ENCODE measurements around the gene EPHB3. TPM values are rescaled to one million over a fixed set of nuclear protein-coding genes. Genes with fewer than 3 reads are reported as not detected.

The EPHB3 gene
- polyA plus RNA-seq, 12 donors = 23.8 to 49.1 (median 35.9) TPM; not detected in 1

DNA sequence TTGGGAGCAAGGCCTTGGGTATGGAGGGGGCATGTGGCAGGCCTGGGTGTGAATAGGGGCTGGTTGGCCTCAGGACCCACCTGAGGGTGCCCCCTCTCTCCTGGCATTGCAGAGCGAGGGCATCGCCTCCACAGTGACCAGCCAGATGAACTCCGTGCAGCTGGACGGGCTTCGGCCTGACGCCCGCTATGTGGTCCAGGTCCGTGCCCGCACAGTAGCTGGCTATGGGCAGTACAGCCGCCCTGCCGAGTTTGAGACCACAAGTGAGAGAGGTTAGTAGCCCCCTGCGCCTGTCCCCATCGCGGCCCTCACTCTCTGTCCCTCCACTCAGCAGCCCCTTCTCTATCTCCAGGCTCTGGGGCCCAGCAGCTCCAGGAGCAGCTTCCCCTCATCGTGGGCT is 16.0 kb downstream of the EPHB3 start:
- no peak for DNase-seq

DNA sequence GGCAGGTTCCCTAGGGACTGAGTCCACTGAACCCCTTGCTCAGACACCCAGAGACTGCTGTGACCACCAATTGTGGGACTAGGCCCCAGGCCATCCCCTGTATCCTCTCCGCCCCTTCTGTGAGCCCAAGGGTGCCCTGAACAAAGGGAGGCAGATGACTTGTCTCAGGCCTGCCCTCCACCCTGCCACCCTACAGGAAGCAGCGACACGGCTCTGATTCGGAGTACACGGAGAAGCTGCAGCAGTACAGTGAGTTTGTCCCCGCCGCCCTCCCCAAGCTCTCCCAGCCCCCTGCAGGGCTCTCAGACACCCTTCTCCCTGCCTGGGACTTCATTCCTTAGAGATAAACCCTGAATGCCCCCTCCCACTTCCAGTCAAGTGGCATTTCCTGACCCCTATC is 16.6 kb downstream of the EPHB3 start:
- DNase-seq = no peak

DNA sequence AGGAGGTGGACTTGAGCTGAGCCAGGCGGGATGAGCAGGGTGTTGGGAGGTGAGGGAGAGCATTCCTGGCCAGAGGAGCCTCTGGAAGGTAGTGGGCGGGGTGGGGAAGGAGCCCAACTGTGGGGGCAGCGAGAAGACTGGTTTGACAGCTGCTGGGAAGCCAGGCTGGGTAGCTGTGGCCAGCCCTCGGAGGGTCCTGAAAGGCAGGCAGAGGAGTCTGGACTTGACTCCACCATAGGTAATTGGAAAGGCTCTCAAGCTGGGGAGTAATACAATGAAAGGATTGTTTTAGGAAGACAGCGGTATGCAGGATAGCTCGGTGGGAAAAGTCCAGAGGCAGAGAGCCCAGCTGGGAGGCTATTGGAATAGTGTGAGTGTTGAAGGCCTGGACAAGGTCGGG is 17.2 kb downstream of the EPHB3 start:
- no peak for DNase-seq

DNA sequence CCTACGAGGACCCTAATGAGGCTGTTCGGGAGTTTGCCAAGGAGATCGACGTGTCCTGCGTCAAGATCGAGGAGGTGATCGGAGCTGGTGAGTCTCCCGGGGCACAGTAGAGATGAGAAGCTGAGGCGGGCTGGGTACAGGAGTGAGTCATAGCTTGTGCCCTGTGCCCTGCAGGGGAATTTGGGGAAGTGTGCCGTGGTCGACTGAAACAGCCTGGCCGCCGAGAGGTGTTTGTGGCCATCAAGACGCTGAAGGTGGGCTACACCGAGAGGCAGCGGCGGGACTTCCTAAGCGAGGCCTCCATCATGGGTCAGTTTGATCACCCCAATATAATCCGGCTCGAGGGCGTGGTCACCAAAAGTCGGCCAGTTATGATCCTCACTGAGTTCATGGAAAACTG is 17.9 kb downstream of the EPHB3 start:
- no peak for DNase-seq

DNA sequence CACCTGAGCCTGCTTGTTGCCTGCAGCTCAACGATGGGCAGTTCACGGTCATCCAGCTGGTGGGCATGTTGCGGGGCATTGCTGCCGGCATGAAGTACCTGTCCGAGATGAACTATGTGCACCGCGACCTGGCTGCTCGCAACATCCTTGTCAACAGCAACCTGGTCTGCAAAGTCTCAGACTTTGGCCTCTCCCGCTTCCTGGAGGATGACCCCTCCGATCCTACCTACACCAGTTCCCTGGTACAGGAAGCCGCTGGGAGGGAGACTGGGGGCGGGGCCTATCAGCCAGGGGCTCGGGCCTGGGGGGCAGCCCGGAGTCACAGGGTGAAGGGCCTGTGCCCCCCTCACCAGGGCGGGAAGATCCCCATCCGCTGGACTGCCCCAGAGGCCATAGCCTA is 18.8 kb downstream of the EPHB3 start:
- DNase-seq = no peak

DNA sequence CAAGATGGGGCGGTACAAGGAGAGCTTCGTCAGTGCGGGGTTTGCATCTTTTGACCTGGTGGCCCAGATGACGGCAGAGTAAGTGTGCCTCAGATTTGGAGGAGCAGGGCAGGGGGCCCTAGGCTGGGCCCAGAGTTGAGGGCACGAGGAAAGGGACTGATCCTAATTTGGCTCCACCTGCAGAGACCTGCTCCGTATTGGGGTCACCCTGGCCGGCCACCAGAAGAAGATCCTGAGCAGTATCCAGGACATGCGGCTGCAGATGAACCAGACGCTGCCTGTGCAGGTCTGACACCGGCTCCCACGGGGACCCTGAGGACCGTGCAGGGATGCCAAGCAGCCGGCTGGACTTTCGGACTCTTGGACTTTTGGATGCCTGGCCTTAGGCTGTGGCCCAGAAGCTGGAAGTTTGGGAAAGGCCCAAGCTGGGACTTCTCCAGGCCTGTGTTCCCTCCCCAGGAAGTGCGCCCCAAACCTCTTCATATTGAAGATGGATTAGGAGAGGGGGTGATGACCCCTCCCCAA is 19.8 kb downstream of the EPHB3 start:
- no peak for DNase-seq

DNA sequence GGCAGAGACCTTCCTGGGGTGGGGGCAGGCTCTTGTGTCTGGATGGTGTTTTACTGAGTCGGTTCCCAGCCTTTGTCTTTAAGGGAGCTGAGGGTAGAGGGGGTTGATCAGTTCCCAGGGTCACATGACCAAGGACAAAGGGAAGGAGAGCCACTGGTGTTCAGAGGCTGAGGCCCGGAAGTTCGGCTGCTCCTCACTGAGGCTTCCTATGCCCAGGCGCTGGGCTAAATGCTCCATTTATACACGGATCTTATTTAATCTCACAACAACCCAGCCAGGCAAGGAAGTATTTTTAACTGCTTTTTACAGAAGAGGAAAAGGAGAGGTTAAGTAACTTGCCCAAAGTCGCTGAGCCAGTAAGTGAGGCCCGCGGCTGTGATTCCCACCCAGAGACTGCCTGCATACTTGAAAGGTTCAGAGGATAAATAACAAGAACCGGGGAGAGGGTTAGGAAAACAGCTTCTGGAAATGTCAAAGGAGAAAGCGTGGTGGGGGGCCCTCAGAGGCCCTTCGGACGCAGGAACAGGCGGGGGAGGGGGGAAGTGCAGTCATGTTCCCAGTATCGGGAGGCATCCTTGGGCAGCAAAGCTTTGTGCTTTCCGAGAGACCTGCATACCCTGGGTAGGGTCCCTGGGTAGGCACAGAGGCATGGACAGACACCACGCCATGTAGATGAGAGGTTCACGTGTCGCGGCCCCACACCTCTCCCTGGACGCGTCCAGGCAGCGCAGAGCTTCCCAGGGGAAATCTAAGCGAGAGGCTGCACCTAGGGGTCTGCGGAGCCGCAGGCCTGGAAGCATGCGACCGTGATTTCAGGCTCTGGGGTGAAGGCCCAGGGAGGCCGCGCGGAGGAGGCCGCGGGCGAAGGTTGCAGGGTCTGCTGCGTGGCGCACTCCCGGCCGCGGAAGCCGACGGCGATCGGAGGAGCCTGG is 21.3 kb downstream of the EPHB3 start:
- DNase-seq = no peak

DNA sequence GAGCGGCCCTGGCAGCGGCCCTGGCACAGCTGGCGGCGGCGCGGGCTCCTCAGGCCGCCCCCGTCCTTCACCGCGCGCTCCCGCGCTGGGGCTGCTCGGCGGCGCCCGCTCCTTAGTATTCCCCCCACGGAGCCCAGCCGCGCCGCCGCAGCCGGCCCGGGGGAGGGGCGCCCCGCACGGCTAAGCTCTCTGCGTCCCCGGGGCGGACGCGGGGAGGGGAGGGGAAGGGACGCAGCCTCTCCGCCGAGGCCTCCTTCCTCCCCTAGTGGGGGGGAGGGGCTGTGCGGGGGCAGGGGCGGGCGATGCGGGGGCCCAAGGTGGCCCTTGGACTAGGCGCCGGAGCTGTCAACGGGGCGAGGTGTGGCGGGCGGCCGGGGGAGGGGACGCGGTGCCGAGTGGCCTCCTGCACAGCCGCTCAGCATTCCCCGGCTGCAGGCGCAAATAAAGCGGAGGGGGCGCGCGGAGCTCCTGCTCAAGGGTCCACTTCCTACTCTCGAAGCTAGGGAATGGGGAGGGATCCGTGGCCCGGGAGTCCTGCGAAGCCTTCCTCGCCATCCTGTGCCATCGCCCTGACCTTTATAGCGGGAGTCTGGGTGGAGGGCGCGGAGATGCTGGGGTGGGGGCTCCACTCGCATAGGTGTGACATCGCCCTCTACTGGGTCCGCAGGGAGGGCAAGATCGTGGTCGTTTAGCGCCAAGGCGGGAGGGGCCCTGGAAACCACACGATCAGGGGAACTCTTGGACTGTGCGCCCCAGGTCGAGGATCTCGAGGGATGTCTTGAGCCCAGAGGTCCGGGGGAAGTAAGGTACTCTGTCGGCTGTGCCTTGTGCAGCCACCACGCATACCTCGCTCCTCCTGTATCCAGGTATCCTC is 22.2 kb downstream of the EPHB3 start:
- no peak for DNase-seq

DNA sequence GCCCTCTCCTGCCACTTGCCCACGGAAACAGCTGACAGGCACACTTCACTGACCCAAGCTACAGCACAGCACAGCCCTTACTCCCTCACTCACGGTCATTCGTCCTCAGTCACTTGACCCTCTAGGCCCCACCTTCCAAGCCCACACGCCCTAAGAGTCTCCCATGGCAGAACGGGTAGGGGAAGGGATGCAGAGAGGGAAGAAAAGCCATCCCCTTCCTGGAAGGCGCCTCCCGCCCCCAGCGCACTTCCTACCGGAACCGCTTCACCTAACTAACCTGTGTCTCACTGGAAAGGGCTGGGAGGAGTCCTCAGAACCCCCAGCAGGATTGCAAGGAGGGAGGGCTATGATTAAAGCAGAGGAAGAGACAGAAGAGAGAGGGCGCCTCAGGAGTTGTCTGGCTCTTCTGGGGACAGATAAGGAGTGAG is 22.9 kb downstream of the EPHB3 start:
- no peak for DNase-seq

DNA sequence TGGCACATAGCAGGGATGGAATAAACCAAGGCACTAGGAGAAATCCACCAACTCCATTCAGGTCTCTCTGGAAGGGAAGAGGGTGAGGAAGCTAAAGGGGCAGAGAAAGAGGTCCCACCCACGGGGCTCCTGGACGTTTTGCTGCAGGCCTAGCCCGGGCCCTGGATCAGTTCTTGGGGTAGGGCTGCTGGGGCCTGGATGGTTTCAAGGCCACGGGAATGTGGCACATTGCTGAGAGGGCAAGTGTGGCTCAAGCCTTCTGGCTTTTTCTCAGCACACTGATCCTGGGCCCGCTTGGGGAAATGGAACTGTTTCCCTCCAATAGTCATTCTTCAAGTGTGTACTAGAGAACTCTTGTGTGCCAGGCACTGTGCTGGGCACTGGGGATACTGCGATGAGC is 24.0 kb downstream of the EPHB3 start:
- no peak for DNase-seq

DNA sequence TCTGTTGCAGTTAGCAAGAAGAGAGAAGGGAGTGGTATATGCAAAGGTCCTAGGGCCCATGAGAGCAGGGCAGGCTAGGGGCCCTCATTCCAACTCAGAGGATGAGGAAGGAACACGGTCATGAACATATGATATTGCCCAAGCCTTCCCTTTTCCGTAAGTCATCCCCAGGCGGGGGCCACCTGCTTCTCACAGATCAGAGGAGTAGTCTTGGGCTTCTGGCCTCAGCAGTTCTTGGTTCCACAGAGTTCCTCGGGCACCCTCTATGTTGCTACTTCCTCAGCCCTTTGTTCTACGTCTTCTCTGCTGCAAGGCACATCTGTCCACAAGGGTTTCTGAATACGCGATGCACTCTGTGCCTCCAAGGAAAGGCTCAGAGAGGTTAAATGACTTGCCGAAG is 25.3 kb downstream of the EPHB3 start:
- DNase-seq = no peak

DNA sequence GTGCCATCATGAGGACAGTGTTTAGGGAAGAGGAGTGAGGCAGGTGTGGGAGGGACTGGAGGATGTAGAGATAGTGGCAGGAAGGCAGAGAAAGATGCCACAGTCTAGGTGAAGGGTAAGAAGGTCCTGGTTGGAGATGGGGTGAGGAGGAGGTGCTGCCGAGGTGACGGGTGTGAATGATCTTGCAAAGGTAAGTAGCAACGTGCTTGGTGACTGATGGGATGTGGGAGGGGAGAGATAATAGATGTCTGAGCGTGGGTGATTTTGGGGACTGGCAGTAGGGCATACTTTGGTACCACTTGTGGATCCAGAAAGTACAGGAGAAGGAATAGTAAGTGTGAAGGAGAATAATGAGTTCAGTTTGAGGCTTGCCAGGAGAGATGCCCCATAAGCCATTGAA is 27.2 kb downstream of the EPHB3 start:
- no peak for DNase-seq

DNA sequence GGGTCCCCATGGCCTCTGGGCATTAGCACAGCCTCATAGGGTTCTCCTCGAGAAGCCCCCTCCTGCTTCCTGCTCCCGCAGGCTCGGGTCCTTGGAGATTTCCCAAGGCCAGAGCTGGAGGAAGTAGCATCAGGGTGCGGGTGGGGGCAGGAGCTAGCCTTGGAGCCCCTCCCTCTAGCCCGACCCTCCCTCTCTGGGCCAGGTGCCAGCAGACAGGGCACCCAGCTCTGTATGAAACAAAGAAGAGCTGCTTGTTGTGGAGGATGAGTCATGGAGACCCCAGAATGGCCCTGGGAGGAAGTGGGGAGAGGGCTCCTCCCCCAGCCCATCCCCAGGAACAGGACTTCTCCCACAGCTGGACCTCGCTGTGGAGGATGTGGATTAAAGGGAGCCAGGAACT is 29.2 kb downstream of the EPHB3 start:
- no peak for DNase-seq

DNA sequence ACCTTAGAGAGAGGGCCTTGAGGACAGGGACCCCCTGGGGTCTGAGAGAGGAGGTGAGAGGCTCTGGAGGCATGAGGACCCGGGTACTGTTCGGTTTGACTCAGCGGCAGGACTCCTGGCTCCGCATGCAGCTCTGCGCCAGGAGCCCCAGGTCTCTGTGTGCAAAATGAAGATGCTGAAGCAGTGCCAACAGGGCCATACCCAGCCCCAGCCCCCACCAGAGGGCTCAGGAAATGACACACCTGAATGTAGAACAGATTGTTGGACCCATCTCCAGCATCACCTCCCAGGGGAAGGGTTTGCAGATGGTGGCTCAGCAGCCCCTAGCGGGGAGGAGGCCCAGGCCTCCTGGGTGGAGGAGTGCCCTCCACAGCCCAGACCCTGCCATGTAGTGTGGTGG is 30.2 kb downstream of the EPHB3 start:
- DNase-seq = no peak

DNA sequence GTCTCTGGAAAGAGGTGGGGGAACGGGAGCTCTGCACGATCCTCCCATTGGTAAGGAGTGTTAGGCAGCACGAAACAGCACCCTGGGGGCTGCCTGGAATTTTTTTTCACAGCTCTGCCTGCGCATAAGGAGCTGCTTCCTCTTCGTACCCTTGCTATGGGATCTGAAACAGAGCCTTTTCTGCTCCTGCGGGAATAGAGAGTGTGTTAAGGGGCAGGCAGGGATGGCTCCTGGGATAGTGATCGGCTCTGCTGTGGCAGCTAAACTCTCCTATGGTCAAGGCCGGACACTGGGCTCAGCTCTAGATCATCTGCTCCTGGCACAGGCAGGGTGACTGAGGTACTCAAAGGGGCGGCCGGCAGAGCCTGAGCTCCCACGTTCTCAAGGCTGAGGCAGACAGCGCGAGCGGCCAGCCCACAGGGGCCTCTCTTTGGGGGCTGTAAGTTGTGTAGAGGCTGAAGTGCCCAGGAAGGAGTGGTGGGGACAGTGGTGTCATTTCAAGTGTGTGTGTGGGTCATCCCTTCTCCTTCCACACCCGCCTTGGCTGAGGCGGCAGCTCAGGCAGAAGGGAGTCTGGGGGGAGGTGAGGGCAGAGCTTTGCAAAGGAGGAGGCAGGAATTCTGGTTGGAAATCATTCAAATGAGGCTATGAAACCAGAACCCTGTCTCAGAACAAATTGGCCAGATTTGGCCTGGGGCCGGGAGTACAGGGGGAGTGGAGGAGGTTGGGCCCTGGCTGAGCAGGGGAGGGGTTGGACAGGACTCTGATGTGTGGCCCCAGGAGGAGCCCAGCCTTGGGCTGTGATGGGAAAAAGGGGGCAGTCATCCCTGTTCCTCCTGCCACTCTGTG is 31.0 kb downstream of the EPHB3 start:
- DNase-seq = peak; percentile 69

DNA sequence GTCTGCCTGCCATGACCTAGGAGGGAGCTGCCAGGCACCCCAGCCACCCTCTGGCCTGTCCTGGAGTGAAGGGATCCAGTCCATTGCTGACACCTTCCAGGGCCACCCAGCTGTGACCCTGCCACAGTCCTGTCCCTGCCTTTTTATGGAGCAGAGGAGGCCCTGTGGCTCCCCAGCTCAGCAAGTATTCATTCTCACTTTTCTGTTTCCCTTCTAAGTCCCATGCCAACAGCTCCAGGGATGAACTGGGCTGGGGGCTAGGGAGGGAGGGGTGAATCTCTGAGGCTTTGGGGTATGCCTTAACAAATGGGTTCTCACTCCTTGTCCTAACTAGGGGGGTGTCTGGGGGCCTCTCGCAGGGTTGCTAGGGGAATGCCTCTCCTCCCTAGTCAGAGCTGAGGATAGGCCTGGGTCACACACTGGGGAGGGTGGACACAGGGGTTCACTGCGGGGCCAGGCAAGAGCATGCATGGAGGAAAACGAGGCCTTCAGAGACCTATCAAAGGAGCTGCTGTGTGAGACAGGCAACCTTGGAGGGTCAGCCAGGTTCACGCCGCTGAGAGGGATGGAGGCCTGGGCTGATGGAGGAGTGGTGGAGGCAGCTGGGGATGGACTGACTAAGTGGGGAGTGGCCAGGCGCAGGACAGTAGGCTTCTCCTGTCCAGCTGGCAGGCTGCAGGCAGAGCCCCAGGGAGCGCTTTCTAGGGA is 31.8 kb downstream of the EPHB3 start:
- peak; percentile 51 for DNase-seq

DNA sequence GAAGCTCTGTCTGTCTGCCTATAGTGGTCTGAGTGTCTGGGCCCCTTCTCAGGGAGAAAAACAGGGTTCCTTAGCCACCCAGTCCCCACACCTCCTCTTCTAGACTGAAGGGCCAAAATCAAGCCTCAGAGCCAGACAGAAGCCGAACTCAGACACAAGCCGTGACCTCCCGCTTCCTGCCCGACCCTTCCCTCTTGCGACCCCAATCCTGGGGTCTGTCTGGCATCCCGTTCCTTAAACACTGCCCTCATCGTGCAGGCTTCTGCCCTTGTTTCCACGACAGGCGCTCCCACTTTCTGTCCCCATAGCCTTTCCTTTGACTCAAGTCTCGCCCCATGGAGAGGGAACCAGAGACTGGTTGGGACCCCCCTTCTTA is 32.3 kb downstream of the EPHB3 start:
- DNase-seq = no peak

DNA sequence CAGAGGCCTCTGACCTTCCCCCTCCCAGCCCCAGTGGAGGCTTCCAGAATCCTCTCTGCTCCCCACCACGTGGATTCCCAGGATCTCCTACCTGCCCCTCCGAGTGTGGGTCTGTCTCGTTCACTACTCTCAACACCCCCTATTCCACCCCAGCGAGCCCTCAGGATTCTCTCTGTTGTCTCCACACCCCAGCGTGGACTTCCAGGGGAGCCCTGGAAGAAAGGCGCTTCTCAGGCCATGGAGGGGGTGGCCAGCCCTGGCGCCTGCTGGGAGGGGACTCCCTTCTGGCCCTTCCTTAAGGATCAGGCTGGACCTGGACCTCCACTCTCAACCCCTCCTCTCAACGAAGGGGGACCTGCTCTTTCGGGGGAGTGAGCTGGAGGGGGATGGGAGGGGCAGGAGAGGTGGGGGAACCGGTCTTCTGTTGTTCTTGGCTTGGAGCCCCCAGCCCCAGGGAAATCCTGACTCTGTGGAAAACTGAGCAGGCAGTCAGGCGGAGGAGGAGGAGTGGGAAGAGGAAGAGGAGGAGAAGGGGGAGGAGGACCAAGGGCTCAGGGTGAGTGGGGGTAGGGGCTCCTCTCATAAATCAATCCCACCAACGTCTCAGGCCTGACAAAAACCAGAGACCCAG is 32.9 kb downstream of the EPHB3 start:
- no peak for DNase-seq

DNA sequence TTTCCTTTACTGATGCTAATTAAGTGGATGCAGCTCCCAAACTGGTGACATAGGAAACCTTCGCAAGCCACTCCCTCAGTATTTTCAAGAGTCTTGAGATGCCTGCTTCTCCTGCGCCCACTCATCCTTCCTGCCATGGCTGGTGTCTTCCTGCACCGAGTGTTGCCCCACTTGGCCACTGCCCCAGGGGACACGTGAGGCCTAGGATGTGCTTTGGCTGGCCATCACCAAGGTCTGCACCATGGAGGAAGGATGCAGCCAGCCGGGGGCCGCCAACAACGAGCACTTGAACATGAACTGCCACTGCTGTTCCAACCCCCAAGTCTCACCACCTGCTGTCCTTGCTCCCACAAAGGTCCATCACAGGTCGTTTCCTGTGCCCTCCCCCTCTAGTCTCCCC is 34.1 kb downstream of the EPHB3 start:
- no peak for DNase-seq

DNA sequence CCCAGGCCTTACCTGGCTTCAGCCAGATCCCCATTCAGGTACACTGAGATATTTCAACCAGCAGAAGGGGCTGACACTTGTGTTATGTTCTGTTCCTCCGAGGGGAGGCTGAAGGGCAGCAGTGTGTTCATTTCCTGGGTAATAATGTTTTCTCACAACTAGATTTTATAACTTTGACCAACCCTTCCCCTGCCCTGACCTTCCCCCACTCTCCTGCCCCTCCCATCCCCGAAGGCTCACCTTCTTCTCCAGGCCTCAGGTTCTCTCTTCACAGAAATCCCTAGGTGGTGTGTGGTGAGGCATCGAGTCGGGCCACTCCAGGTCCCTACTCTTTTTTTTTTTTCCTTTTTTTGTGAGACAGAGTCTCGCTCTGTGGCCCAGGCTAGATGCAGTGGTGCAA is 34.6 kb downstream of the EPHB3 start:
- no peak for DNase-seq
